Esophagus squamous epithelium (tissue), 4 donors: Measurements from ENCODE around the gene ARHGAP25.

Experiments used
- CTCF ChIP-seq, 6 experiments: fragments of 450-650 bp in 4 of 6; fragments of 200-600 bp in 2 of 6; sonication (generic) in 2 of 6; IDR thresholded peaks; one replicate each; pipeline ENCODE4 v1.5.1; 2016 to 2019; ENCODE audit warnings: antibody characterized with exemption in 6 of 6, mild to moderate bottlenecking in 4 of 6, moderate library complexity in 4 of 6
- POLR2A ChIP-seq, 4 donors: fragments of 450-650 bp; IDR thresholded peaks; one replicate each; pipeline ENCODE4 v1.6.1; 2017; ENCODE audit warnings: antibody characterized with exemption in 4 of 4, mild to moderate bottlenecking in 4 of 4, moderate library complexity in 3 of 4

- TF ChIP-seq CTCF (IDR thresholded peaks at IDR 0.05) (no peak), POLR2A (IDR thresholded peaks at IDR 0.05) (peak in 1 of 4 donors; percentile 35)
Observed at GRCh38 chr2:68832233-68832869, 97.7 kb downstream of the ARHGAP25 start.
